CD4-positive, alpha-beta T cell (primary cell): ENCODE results near the gene TTC28. TPM values are rescaled to one million over a fixed set of nuclear protein-coding genes. Genes with fewer than 3 reads are reported as not detected.

Experiments used
- ATAC-seq: fragments of 200-7000 bp; cut with Tn5 transposase; one replicate; pipeline ENCODE4 v1.10.0; 2022; ENCODE audit warnings: mild to moderate bottlenecking; ENCODE audit not compliant: poor library complexity
- CTCF ChIA-PET: fragments of 350-600 bp; sonication (Branson Sonifier 250); formaldehyde crosslinking; loops from one replicate; lab custom pipeline; 2021; ENCODE audit warnings: antibody characterized with exemption, inconsistent platforms; lab: Charles Lee
- POLR2A ChIA-PET: fragments of 350-600 bp; sonication (Branson Sonifier 250); formaldehyde crosslinking; loops from one replicate; lab custom pipeline; 2021; ENCODE audit warnings: antibody characterized with exemption, inconsistent platforms; lab: Charles Lee
- DNase-seq, 14 experiments: peaks; one replicate each; pipeline ENCODE4 v3.0.0-alpha.2; 2013 to 2020; ENCODE audit warnings: mixed read lengths in 2 of 14
- H3K27ac ChIP-seq, 2 donors: one replicate each; pipeline versions ENCODE4 v1.5.1 to v1.7.0; 2013; ENCODE audit warnings: low read length in 2 of 2, low read depth in 1 of 2, mild to moderate bottlenecking in 1 of 2
- H3K27me3 ChIP-seq, 2 experiments: 1 replicate in 1 of 2; 2 replicates in 1 of 2; pipeline versions ENCODE4 v1.6.1 to v1.7.0; 2013; ENCODE audit warnings: low read length in 2 of 2, control low read depth in 1 of 2, mild to moderate bottlenecking in 1 of 2, moderate library complexity in 1 of 2; ENCODE audit not compliant: insufficient read depth in 2 of 2, control insufficient read depth in 1 of 2
- H3K36me3 ChIP-seq: one replicate; pipeline ENCODE4 v1.6.1; 2013; ENCODE audit warnings: low read length, control low read depth; ENCODE audit not compliant: insufficient read depth
- H3K4me1 ChIP-seq: one replicate; pipeline ENCODE4 v1.6.1; 2013; ENCODE audit warnings: low read length, control low read depth; ENCODE audit not compliant: insufficient read depth
- H3K4me3 ChIP-seq: one replicate; pipeline ENCODE4 v1.5.1; 2013; ENCODE audit warnings: mild to moderate bottlenecking, low read length, moderate library complexity
- H3K9me3 ChIP-seq, 2 experiments: 1 replicate in 1 of 2; 2 replicates in 1 of 2; pipeline versions ENCODE4 v1.6.1 to v1.7.0; 2013; ENCODE audit warnings: low read length in 2 of 2, mild to moderate bottlenecking in 2 of 2, control low read depth in 1 of 2, moderate library complexity in 1 of 2; ENCODE audit not compliant: control insufficient read depth in 1 of 2, insufficient read depth in 1 of 2
- H3K27ac Mint-ChIP-seq: one replicate; pipeline ENCODE4 v1.8.0; 2020; ENCODE audit warnings: mixed read lengths
- H3K27me3 Mint-ChIP-seq: one replicate; pipeline ENCODE4 v1.8.0; 2021; ENCODE audit warnings: mixed read lengths
- H3K36me3 Mint-ChIP-seq: one replicate; pipeline ENCODE4 v1.8.0; 2021; ENCODE audit warnings: low read depth, mixed read lengths
- H3K4me1 Mint-ChIP-seq: one replicate; pipeline ENCODE4 v1.8.0; 2021; ENCODE audit warnings: low read depth, mixed read lengths
- H3K4me3 Mint-ChIP-seq: one replicate; pipeline ENCODE4 v1.8.0; 2020; ENCODE audit warnings: mild to moderate bottlenecking, mixed read lengths
- H3K9me3 Mint-ChIP-seq: one replicate; pipeline ENCODE4 v1.8.0; 2020; ENCODE audit warnings: mixed read lengths
- CTCF ChIP-seq: fragments of 200-600 bp; IDR thresholded peaks from one replicate; pipeline ENCODE4 v1.8.0; 2022; ENCODE audit warnings: antibody characterized with exemption, mild to moderate bottlenecking
- intact Hi-C, 2 experiments: fragments of 100-400 bp; cut with DNase I in 1 of 2; cut with micrococcal nuclease in 1 of 2; formaldehyde crosslinking; loops; one replicate each; pipeline versions ENCODE4 v1.15.1 to v1.9.0; 2023 to 2025; cut with DNase I, micrococcal nuclease
- total RNA-seq, 174 experiments: library from RNA in 2 of 174; stranded (reverse) in 2 of 174; gene quantifications; one replicate each; pipeline ENCODE4 v1.2.3 and lab custom pipeline; 2021 to 2026

Gene TTC28
- total RNA-seq, 2 experiments from 2014 or later = 4.6 to 5.7 TPM

- intact Hi-C loops = no loop called here
- H3K27ac Mint-ChIP-seq = no peak overlapping the region
Observed at GRCh38 chr22:28244757-28245156, 434.9 kb downstream of the TTC28 start.

GRCh38 chr22:28243539-28243938 is 436.1 kb downstream of the TTC28 start:
- no peak overlapping the region for H3K4me3 Mint-ChIP-seq
- H3K36me3 Mint-ChIP-seq = no peaks in the 10 kb centered on the region
- no peak for TF ChIP-seq CTCF
- no peaks in the 10 kb centered on the region for H3K4me1 Mint-ChIP-seq
- ATAC-seq (no peak), DNase-seq (no peak)
- no peaks in the 10 kb centered on the region for H3K9me3 Mint-ChIP-seq
- Histone ChIP-seq H3K36me3 (no peaks in the 10 kb centered on the region), H3K27me3 (no peaks in the 10 kb centered on the region), H3K27ac (no peak overlapping the region), H3K4me1 (no peaks in the 10 kb centered on the region), H3K9me3 (no peaks in the 10 kb centered on the region), H3K4me3 (no peak overlapping the region)
- H3K27ac Mint-ChIP-seq = no peak overlapping the region
- CTCF ChIA-PET = no interaction called here
- POLR2A ChIA-PET = no interaction called here
- no peaks in the 10 kb centered on the region for H3K27me3 Mint-ChIP-seq
- intact Hi-C loops = no loop called here

More at GRCh38 chr22:28244757-28245156, 434.9 kb downstream of the TTC28 start:
- Mint-ChIP-seq H3K9me3 (no peaks in the 10 kb centered on the region), H3K27me3 (no peaks in the 10 kb centered on the region), H3K36me3 (no peaks in the 10 kb centered on the region), H3K4me1 (no peaks in the 10 kb centered on the region), H3K4me3 (no peak overlapping the region)
- ChIA-PET CTCF (no interaction called here), POLR2A (no interaction called here)
- Histone ChIP-seq H3K4me1 (no peaks in the 10 kb centered on the region), H3K27me3 (no peaks in the 10 kb centered on the region), H3K27ac (no peak overlapping the region), H3K4me3 (no peak overlapping the region), H3K36me3 (no peaks in the 10 kb centered on the region), H3K9me3 (no peaks in the 10 kb centered on the region)
- ATAC-seq (no peak), DNase-seq (no peak)
- TF ChIP-seq CTCF = no peak

- ATAC-seq = no peak
- no peaks in the 10 kb centered on the region for H3K9me3 ChIP-seq
- H3K27me3 Mint-ChIP-seq = no peaks in the 10 kb centered on the region
- H3K27me3 ChIP-seq = no peaks in the 10 kb centered on the region
- no peak overlapping the region for H3K27ac Mint-ChIP-seq
- intact Hi-C loops = no loop called here
- no peak for DNase-seq
- CTCF ChIA-PET = no interaction called here
- H3K9me3 Mint-ChIP-seq = no peaks in the 10 kb centered on the region
- H3K4me3 Mint-ChIP-seq = no peak overlapping the region
- H3K4me3 ChIP-seq = no peak overlapping the region
- no peak for TF ChIP-seq CTCF
- H3K27ac ChIP-seq = no peak overlapping the region
- H3K4me1 Mint-ChIP-seq = no peaks in the 10 kb centered on the region
- H3K36me3 Mint-ChIP-seq = no peaks in the 10 kb centered on the region
- POLR2A ChIA-PET = no interaction called here
- H3K4me1 ChIP-seq = no peaks in the 10 kb centered on the region
- no peaks in the 10 kb centered on the region for H3K36me3 ChIP-seq
Observed at GRCh38 chr22:28241656-28242290, 437.9 kb downstream of the TTC28 start.
